Keratinocyte (primary cell): Measurements from ENCODE around the gene BAHCC1. TPM values are rescaled to one million over a fixed set of nuclear protein-coding genes. Genes with fewer than 3 reads are reported as not detected.

Source experiments
- DNase-seq: peaks from one replicate; pipeline ENCODE4 v3.0.0-alpha.2; 2011; ENCODE audit warnings: low read depth, missing footprints, low spot score
- FAIRE-seq: peaks from 2 replicates; lab custom pipeline; 2011; peaks lifted over from hg19 to GRCh38; lab: Jason Lieb, UNC
- H2AFZ ChIP-seq: 2 replicates; pipeline ENCODE4 v1.6.0; 2012; ENCODE audit warnings: low read length, control low read depth, inconsistent platforms; ENCODE audit not compliant: control insufficient read depth
- H3K27ac ChIP-seq: 2 replicates; pipeline ENCODE4 v1.5.1; 2011; ENCODE audit warnings: low read length; ENCODE audit not compliant: control insufficient read depth, insufficient read depth
- H3K27me3 ChIP-seq: 3 replicates; pipeline ENCODE4 v1.6.0; 2011; ENCODE audit warnings: low read length; ENCODE audit not compliant: control insufficient read depth, insufficient read depth; ENCODE audit errors: extremely low read depth
- H3K36me3 ChIP-seq, 2 experiments: 2 replicates in 1 of 2; 3 replicates in 1 of 2; pipeline ENCODE4 v1.5.1; 2011; ENCODE audit warnings: low read length in 2 of 2, mild to moderate bottlenecking in 1 of 2; ENCODE audit not compliant: control insufficient read depth in 2 of 2, insufficient read depth in 2 of 2; ENCODE audit errors: extremely low read depth in 1 of 2
- H3K4me1 ChIP-seq: 3 replicates; pipeline ENCODE4 v1.5.1; 2011; ENCODE audit warnings: low read length; ENCODE audit not compliant: control insufficient read depth, insufficient read depth; ENCODE audit errors: extremely low read depth
- H3K4me2 ChIP-seq: 3 replicates; pipeline ENCODE4 v1.6.0; 2011; ENCODE audit warnings: low read depth, low read length; ENCODE audit not compliant: control insufficient read depth, insufficient read depth; ENCODE audit errors: extremely low read depth
- H3K4me3 ChIP-seq, 3 experiments: fragments of 200-600 bp in 1 of 3; sonication (generic) in 1 of 3; 2 replicates in 2 of 3; 3 replicates in 1 of 3; pipeline ENCODE4 v1.5.1; 2011 to 2016; ENCODE audit warnings: low read length in 3 of 3, mild to moderate bottlenecking in 3 of 3, control low read depth in 2 of 3, inconsistent platforms in 1 of 3, low read depth in 1 of 3, mixed read lengths in 1 of 3, mixed run types in 1 of 3, moderate library complexity in 1 of 3; ENCODE audit not compliant: control insufficient read depth in 2 of 3, insufficient read depth in 2 of 3; ENCODE audit errors: extremely low read depth in 1 of 3
- H3K79me2 ChIP-seq: 2 replicates; pipeline ENCODE4 v1.6.0; 2012; ENCODE audit warnings: low read length; ENCODE audit not compliant: control insufficient read depth, insufficient read depth
- H3K9ac ChIP-seq: 3 replicates; pipeline ENCODE4 v1.6.0; 2011; ENCODE audit warnings: low read length; ENCODE audit not compliant: control insufficient read depth, insufficient read depth; ENCODE audit errors: extremely low read depth
- H3K9me1 ChIP-seq: 3 replicates; pipeline ENCODE4 v1.6.0; 2011; ENCODE audit warnings: low read length; ENCODE audit not compliant: control insufficient read depth, insufficient read depth; ENCODE audit errors: extremely low read depth
- H3K9me3 ChIP-seq: 2 replicates; pipeline ENCODE4 v1.5.1; 2012; ENCODE audit warnings: low read depth, low read length; ENCODE audit not compliant: control insufficient read depth
- H4K20me1 ChIP-seq: 3 replicates; pipeline ENCODE4 v1.6.0; 2011; ENCODE audit warnings: low read length; ENCODE audit not compliant: control insufficient read depth, insufficient read depth; ENCODE audit errors: extremely low read depth
- CTCF ChIP-seq, 3 experiments: IDR thresholded peaks in 1 of 3; conservative IDR thresholded peaks in 1 of 3; optimal IDR thresholded peaks in 1 of 3; 2 replicates in 2 of 3; 3 replicates in 1 of 3; pipeline versions ENCODE3 to v1.5.1; 2011; ENCODE audit warnings: low read length in 3 of 3, mild to moderate bottlenecking in 3 of 3, moderate library complexity in 2 of 3, control low read depth in 1 of 3, inconsistent platforms in 1 of 3; ENCODE audit not compliant: insufficient read depth in 2 of 3; ENCODE audit errors: extremely low read depth in 1 of 3
- EZH2 ChIP-seq: IDR thresholded peaks from one replicate; pipeline ENCODE4 v1.6.1; 2012; ENCODE audit warnings: inconsistent platforms, mild to moderate bottlenecking, low read length, moderate library complexity
- dilution Hi-C: fragments of 300-500 bp; cut with MboI; formaldehyde crosslinking; loops from one replicate; pipeline ENCODE4 v1.7.0; 2020; ENCODE audit warnings: low sequenced_read_pairs; ENCODE audit not compliant: extremely low pct_ligation_motif_present
- polyA plus RNA-seq, 5 experiments: library from polyadenylated mRNA; depleted of rRNA in 3 of 5; stranded (reverse) in 3 of 5; stranded (forward) in 1 of 5; unstranded in 1 of 5; fragments of >200 nt; gene quantifications; 1 replicate in 1 of 5; 2 replicates in 3 of 5; 3 replicates in 1 of 5; pipeline versions ENCODE4 v1.2.1 to v1.2.3, GENCODE V29; 2011 to 2012; ENCODE audit warnings: missing spikeins in 2 of 5, low read depth in 1 of 5, low replicate concordance in 1 of 5

The BAHCC1 gene
- polyA plus RNA-seq, 1 donor (not counting 4 experiments of a cell fraction or from before 2014, with no cell fraction given): 0.52 TPM

GRCh38 chr17:81392909-81393654, 2.2 kb upstream of the BAHCC1 start:
- Histone ChIP-seq H3K9me3 (no peaks in the 10 kb centered on the region), H3K79me2 (peaks cover 17% of the 10 kb centered on the region), H3K9me1 (no peaks in the 10 kb centered on the region), H3K4me1 (peaks cover 30% of the 10 kb centered on the region), H3K36me3 (no peaks in the 10 kb centered on the region), H3K9ac (peak overlapping the region; percentile 86), H3K27me3 (no peaks in the 10 kb centered on the region), H3K4me2 (peak overlapping the region; percentile 81), H3K4me3 (peak overlapping the region; percentile 61 to 75 (median 65)), H3K27ac (peak overlapping the region; percentile 67), H4K20me1 (no peaks in the 10 kb centered on the region), H2AFZ (no peak overlapping the region)
- FAIRE-seq (no peak), DNase-seq (no peak)
- dilution Hi-C loops: no loop called here
- TF ChIP-seq EZH2: no peak
- no peak for TF ChIP-seq CTCF (optimal IDR thresholded peaks at IDR 0.05 in 1 of 3, IDR thresholded peaks at IDR 0.05 in 1 of 3, conservative IDR thresholded peaks at IDR 0.05 in 1 of 3; ENCODE audit: extremely low read depth in 1 of 3, insufficient read depth in 2 of 3, low read length in 3 of 3)

- no peaks in the 10 kb centered on the region for H4K20me1 ChIP-seq
- H3K4me1 ChIP-seq: peaks cover 31% of the 10 kb centered on the region
- peak overlapping the region; percentile 69 for H3K4me2 ChIP-seq
- DNase-seq (peak; percentile 96), FAIRE-seq (peak; percentile 39)
- no peak overlapping the region for H2AFZ ChIP-seq
- no peaks in the 10 kb centered on the region for H3K36me3 ChIP-seq
- H3K27me3 ChIP-seq: no peaks in the 10 kb centered on the region
- H3K9me3 ChIP-seq: no peaks in the 10 kb centered on the region
- H3K79me2 ChIP-seq: peaks cover 24% of the 10 kb centered on the region
- H3K4me3 ChIP-seq: peak overlapping the region; percentile 61 to 75 (median 65)
- dilution Hi-C loops: no loop called here
- no peaks in the 10 kb centered on the region for H3K9me1 ChIP-seq
- peak overlapping the region; percentile 67 for H3K27ac ChIP-seq
- peak overlapping the region; percentile 86 for H3K9ac ChIP-seq
- TF ChIP-seq CTCF (optimal IDR thresholded peaks at IDR 0.05 in 1 of 3, IDR thresholded peaks at IDR 0.05 in 1 of 3, conservative IDR thresholded peaks at IDR 0.05 in 1 of 3; ENCODE audit: extremely low read depth in 1 of 3, insufficient read depth in 2 of 3, low read length in 3 of 3): no peak
- TF ChIP-seq EZH2: no peak
Measured at GRCh38 chr17:81393684-81394376, 1.4 kb upstream of the BAHCC1 start.
